Endothelial cell of umbilical vein (primary cell): Measurements from ENCODE around the gene SLC25A40. TPM values are rescaled to one million over a fixed set of nuclear protein-coding genes. Genes with fewer than 3 reads are reported as not detected.

Source experiments
- BruUV-seq: library from RNA; stranded (reverse); fragments of 400-500 nt; replicated peaks from 2 replicates; lab custom pipeline; 2021; lab: Mats Ljungman, UMichigan
- CTCF ChIA-PET: fragments of 300-600, 350-600 bp; sonication (Branson Sonifier 250); formaldehyde crosslinking; loops from one replicate; lab custom pipeline; 2021; ENCODE audit warnings: antibody characterized with exemption, inconsistent platforms; lab: Charles Lee
- POLR2A ChIA-PET: fragments of 300-600, 350-600 bp; sonication (Branson Sonifier 250); formaldehyde crosslinking; loops from one replicate; lab custom pipeline; 2021; ENCODE audit warnings: antibody characterized with exemption, inconsistent platforms; lab: Charles Lee
- DNase-seq: peaks from one replicate; pipeline ENCODE4 v3.0.0-alpha.2; 2011; ENCODE audit warnings: low read depth, low spot score
- FAIRE-seq: peaks from 2 replicates; lab custom pipeline; 2011; peaks lifted over from hg19 to GRCh38; lab: Jason Lieb, UNC
- H2AFZ ChIP-seq: 2 replicates; pipeline ENCODE4 v1.6.0; 2012; ENCODE audit warnings: low read depth, low read length, control low read depth, inconsistent platforms
- H3K27ac ChIP-seq: 2 replicates; pipeline ENCODE4 v1.5.1; 2011; ENCODE audit warnings: low read depth, mild to moderate bottlenecking, control low read depth, low read length, moderate library complexity; ENCODE audit not compliant: insufficient read depth
- H3K27me3 ChIP-seq, 2 experiments: 2 replicates each; pipeline versions ENCODE4 v1.6.0 to v1.6.1; 2011; ENCODE audit warnings: low read length in 2 of 2, mixed read lengths in 1 of 2; ENCODE audit not compliant: control insufficient read depth in 2 of 2, insufficient read depth in 2 of 2
- H3K36me3 ChIP-seq, 2 experiments: 2 replicates in 1 of 2; 3 replicates in 1 of 2; pipeline ENCODE4 v1.5.1; 2011; ENCODE audit warnings: low read length in 2 of 2, mild to moderate bottlenecking in 1 of 2, moderate library complexity in 1 of 2; ENCODE audit not compliant: control insufficient read depth in 2 of 2, insufficient read depth in 2 of 2; ENCODE audit errors: extremely low read depth in 1 of 2
- H3K4me1 ChIP-seq: 3 replicates; pipeline ENCODE4 v1.5.1; 2011; ENCODE audit warnings: mild to moderate bottlenecking, low read length; ENCODE audit not compliant: control insufficient read depth, insufficient read depth; ENCODE audit errors: extremely low read depth
- H3K4me2 ChIP-seq: 2 replicates; pipeline ENCODE4 v1.6.1; 2011; ENCODE audit warnings: low read length, control low read depth, mixed read lengths; ENCODE audit not compliant: insufficient read depth
- H3K4me3 ChIP-seq, 3 experiments: fragments of 200-600 bp in 1 of 3; sonication (generic), shearing (Covaris generic) in 1 of 3; replicated peaks in 1 of 3; 2 replicates each; pipeline ENCODE4 v1.5.1; 2011 to 2016; ENCODE audit warnings: control low read depth in 3 of 3, low read length in 3 of 3, mild to moderate bottlenecking in 2 of 3, inconsistent platforms in 1 of 3, low read depth in 1 of 3, moderate library complexity in 1 of 3; ENCODE audit not compliant: insufficient read depth in 1 of 3
- H3K79me2 ChIP-seq: 2 replicates; pipeline ENCODE4 v1.6.0; 2012; ENCODE audit warnings: low read length, inconsistent platforms; ENCODE audit not compliant: control insufficient read depth, insufficient read depth
- H3K9ac ChIP-seq: replicated peaks from 2 replicates; pipeline ENCODE3; 2011; ENCODE audit warnings: low read length, control low read depth; ENCODE audit not compliant: insufficient read depth; ENCODE audit errors: extremely low read depth
- H3K9me1 ChIP-seq: replicated peaks from 3 replicates; pipeline ENCODE4 v1.6.0; 2011; ENCODE audit warnings: mild to moderate bottlenecking, low read length; ENCODE audit not compliant: control insufficient read depth, insufficient read depth; ENCODE audit errors: extremely low read depth
- H3K9me3 ChIP-seq: replicated peaks from 2 replicates; pipeline ENCODE4 v1.5.1; 2012; ENCODE audit warnings: low read length, inconsistent platforms; ENCODE audit not compliant: control insufficient read depth, insufficient read depth
- H4K20me1 ChIP-seq: replicated peaks from 2 replicates; pipeline ENCODE3; 2011; ENCODE audit warnings: mild to moderate bottlenecking, low read length; ENCODE audit not compliant: control insufficient read depth, insufficient read depth; ENCODE audit errors: extremely low read depth
- CTCF ChIP-seq, 2 donors: IDR thresholded peaks; 1 replicate in 1 of 2; 2 replicates in 1 of 2; pipeline ENCODE4 v1.5.1; 2011; ENCODE audit warnings: low read length in 2 of 2, mild to moderate bottlenecking in 2 of 2, moderate library complexity in 2 of 2, control low read depth in 1 of 2, inconsistent platforms in 1 of 2, low read depth in 1 of 2; ENCODE audit not compliant: insufficient read depth in 1 of 2; ENCODE audit errors: extremely low read depth in 1 of 2
- EZH2 ChIP-seq: IDR thresholded peaks from 2 replicates; pipeline ENCODE4 v1.6.1; 2012; ENCODE audit warnings: borderline replicate concordance, low read depth, mild to moderate bottlenecking, moderate library complexity, low read length, inconsistent platforms; ENCODE audit not compliant: severe bottlenecking
- FOS ChIP-seq: IDR thresholded peaks from 2 replicates; pipeline ENCODE4 v1.6.1; 2011; ENCODE audit warnings: mild to moderate bottlenecking, low read length, moderate library complexity, borderline replicate concordance; ENCODE audit not compliant: insufficient read depth
- GATA2 ChIP-seq: IDR thresholded peaks from 2 replicates; pipeline ENCODE4 v1.7.0; 2011; ENCODE audit warnings: low read depth, mild to moderate bottlenecking, moderate library complexity, mixed read lengths, low read length; ENCODE audit not compliant: insufficient read length, insufficient read depth
- JUN ChIP-seq: IDR thresholded peaks from 2 replicates; pipeline ENCODE4 v1.6.1; 2011; ENCODE audit warnings: borderline replicate concordance, low read depth; ENCODE audit not compliant: insufficient read length, insufficient read depth
- MAX ChIP-seq: IDR thresholded peaks from 2 replicates; pipeline ENCODE4 v1.6.1; 2011; ENCODE audit not compliant: insufficient read depth, insufficient read length
- MYC ChIP-seq: IDR thresholded peaks from one replicate; pipeline ENCODE4 v1.6.1; 2011; ENCODE audit warnings: mild to moderate bottlenecking, low read depth, low read length
- POLR2A ChIP-seq: IDR thresholded peaks from 2 replicates; pipeline ENCODE4 v1.6.1; 2012; ENCODE audit warnings: low read depth, mild to moderate bottlenecking, control low read depth, low read length
- POLR2AphosphoS5 ChIP-seq: IDR thresholded peaks from 2 replicates; pipeline ENCODE4 v1.6.1; 2012; ENCODE audit warnings: low read depth, mild to moderate bottlenecking, control low read depth, low read length, moderate library complexity; ENCODE audit not compliant: insufficient read depth
- dilution Hi-C: fragments of 300-500 bp; cut with MboI; formaldehyde crosslinking; loops from one replicate; pipeline ENCODE4 v1.15.0; 2019; ENCODE audit warnings: low sequenced_read_pairs; ENCODE audit not compliant: extremely low pct_ligation_motif_present
- intact Hi-C: fragments of 100-400 bp; cut with micrococcal nuclease; formaldehyde crosslinking; loops from one replicate; pipeline ENCODE4 v1.10.0; 2022
- polyA plus RNA-seq, 4 experiments: library from polyadenylated mRNA; depleted of rRNA in 3 of 4; stranded (reverse) in 3 of 4; unstranded in 1 of 4; fragments of >200 nt; gene quantifications; 2 replicates each; pipeline versions ENCODE4 v1.2.1 to v1.2.3, GENCODE V29; 2011 to 2012; ENCODE audit warnings: missing spikeins in 1 of 4
- total RNA-seq: library from RNA; stranded (reverse); gene quantifications from 2 replicates; pipeline ENCODE4 v1.2.3, GENCODE V29; 2021

Gene SLC25A40
- total and polyA plus RNA-seq, 2 donors (not counting 3 experiments of a cell fraction or from before 2014, with no cell fraction given) = 7.1 to 17.1 TPM

- ChIA-PET POLR2A (no interaction called here), CTCF (interaction anchor here (0.6 to 1.2 kb wide), 4 partner anchors 13 to 304 kb away, joined by 3 to 5 read pairs (median 3); no protein-coding TSS in a partner anchor)
- DNase-seq (no peak), FAIRE-seq (no peak)
- no peaks in the 10 kb centered on the region for H3K9me3 ChIP-seq
- H4K20me1 ChIP-seq = no peaks in the 10 kb centered on the region
- H2AFZ ChIP-seq = no peak overlapping the region
- no peaks in the 10 kb centered on the region for H3K4me1 ChIP-seq
- TF ChIP-seq POLR2A = no peak
- no peak for TF ChIP-seq POLR2AphosphoS5
- no peak for TF ChIP-seq FOS
- no peak for TF ChIP-seq MYC
- TF ChIP-seq EZH2 = no peak
- TF ChIP-seq GATA2 = no peak
- no peak for TF ChIP-seq CTCF (IDR thresholded peaks at IDR 0.05; ENCODE audit: extremely low read depth in 1 of 2, insufficient read depth in 1 of 2, low read depth in 1 of 2, low read length in 2 of 2)
- no peak for TF ChIP-seq MAX
- no peak for TF ChIP-seq JUN
- H3K4me3 ChIP-seq = no peak overlapping the region
- no TSS peak for BruUV-seq
- no peak overlapping the region for H3K4me2 ChIP-seq
- intact Hi-C loops (no loop called here), dilution Hi-C loops (no loop called here)
- no peak overlapping the region for H3K9ac ChIP-seq
- no peaks in the 10 kb centered on the region for H3K36me3 ChIP-seq
- no peaks in the 10 kb centered on the region for H3K9me1 ChIP-seq
- H3K27me3 ChIP-seq = no peaks in the 10 kb centered on the region
- H3K27ac ChIP-seq = no peak overlapping the region
- no peaks in the 10 kb centered on the region for H3K79me2 ChIP-seq
Observed at GRCh38 chr7:87810130-87810529, 66.0 kb downstream of the SLC25A40 start.
